ENCODE data around the gene ABCA9. TPM values are rescaled to one million over a fixed set of nuclear protein-coding genes. Genes with fewer than 3 reads are reported as not detected.

ABCA9 gene
- total and polyA plus RNA-seq, 9 of the 15 experiments (the other 6 are each of a cell fraction or from before 2014, with no cell fraction given), result 0.04 TPM; not detected in 8

DNA sequence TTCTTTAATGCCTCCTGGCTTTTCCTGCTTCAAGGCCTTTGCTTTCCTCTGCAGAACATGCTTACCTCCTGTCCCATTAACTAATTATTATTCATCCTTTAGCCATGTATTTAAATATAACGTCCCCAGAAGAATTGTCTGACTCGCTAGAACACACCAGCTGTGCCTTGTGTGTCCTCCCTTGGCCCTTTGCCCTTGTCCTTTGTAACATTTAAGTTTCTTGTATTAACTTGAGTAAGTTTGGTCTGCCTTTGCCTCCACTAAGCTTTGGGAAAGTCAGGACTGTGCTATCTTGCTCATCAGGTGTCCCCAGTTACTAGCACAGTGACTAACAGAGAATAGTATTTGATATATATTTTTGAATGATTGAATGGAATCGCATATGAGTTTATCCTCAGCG, 29.6 kb upstream of the ABCA9 start (continued):
- TF ChIP-seq, protein P1, sequence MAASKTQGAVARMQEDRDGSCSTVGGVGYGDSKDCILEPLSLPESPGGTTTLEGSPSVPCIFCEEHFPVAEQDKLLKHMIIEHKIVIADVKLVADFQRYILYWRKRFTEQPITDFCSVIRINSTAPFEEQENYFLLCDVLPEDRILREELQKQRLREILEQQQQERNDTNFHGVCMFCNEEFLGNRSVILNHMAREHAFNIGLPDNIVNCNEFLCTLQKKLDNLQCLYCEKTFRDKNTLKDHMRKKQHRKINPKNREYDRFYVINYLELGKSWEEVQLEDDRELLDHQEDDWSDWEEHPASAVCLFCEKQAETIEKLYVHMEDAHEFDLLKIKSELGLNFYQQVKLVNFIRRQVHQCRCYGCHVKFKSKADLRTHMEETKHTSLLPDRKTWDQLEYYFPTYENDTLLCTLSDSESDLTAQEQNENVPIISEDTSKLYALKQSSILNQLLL (CRISPR knock-in tag; IDR thresholded peaks at IDR 0.05; ENCODE audit: borderline replicate concordance), result no peak
- TF ChIP-seq OTX1 (CRISPR knock-in tag; IDR thresholded peaks at IDR 0.05) (no peak), ZC3H8 (IDR thresholded peaks at IDR 0.05) (no peak)

GRCh38 chr17:69088643-69089200, 28.0 kb upstream of the ABCA9 start:
- BruUV-seq (replicated peaks), result no TSS peak
- ChIA-PET CTCF (ENCODE audit: low intra/inter-chr PET ratio) (no interaction called here), POLR2A (no interaction called here)
- peaks cover 20% of the 10 kb centered on the region for H3K9me3 ChIP-seq (replicated peaks; ENCODE audit: control insufficient read depth, insufficient read depth, low read depth, low read length)
- 19% methylated on average over 4 of the region's 4 CpGs for WGBS (ENCODE audit: insufficient coverage, low coverage, missing lambda C conversion rate)
- no peak overlapping the region for H3K9ac ChIP-seq (ENCODE audit: insufficient read depth in 1 of 2, low read depth in 2 of 2, low read length in 2 of 2)
- in situ Hi-C loops (cut with MboI), result no loop called here
- H3K4me1 ChIP-seq (replicated peaks in 1 of 2; ENCODE audit: control insufficient read depth in 2 of 2, insufficient read depth in 2 of 2, low read length in 2 of 2), result peaks cover 0 to 15% of the 10 kb centered on the region in 2 experiments; a peak in 4 of 5 replicates
- no peak overlapping the region for H3K4me3 ChIP-seq
- FAIRE-seq, result peak; percentile 46
- H3K27me3 ChIP-seq (ENCODE audit: control insufficient read depth in 2 of 2, insufficient read depth in 2 of 2, low read length in 2 of 2), result no peaks in the 10 kb centered on the region
- no peak overlapping the region for H3K27ac ChIP-seq (ENCODE audit: extremely low read depth, low read depth, low read length)
- H3K4me2 ChIP-seq (ENCODE audit: insufficient read depth, low read length), result no peak overlapping the region
- H4K20me1 ChIP-seq (replicated peaks; ENCODE audit: control insufficient read depth, insufficient read depth, low read length), result no peaks in the 10 kb centered on the region
- H3K36me3 ChIP-seq (ENCODE audit: control insufficient read depth, insufficient read depth, low read length), result peaks cover 7% of the 10 kb centered on the region; the same call in 2 of the 3 replicates
- intact Hi-C loops (cut with micrococcal nuclease), result no loop called here
- ATAC-seq, result peak; percentile 43; the same call in 2 of the 3 replicates
- no peaks in the 10 kb centered on the region for H3K9me1 ChIP-seq (ENCODE audit: control insufficient read depth, insufficient read depth, low read length)
- no peak overlapping the region for H2AFZ ChIP-seq (ENCODE audit: low read depth, low read length)
- H3K79me2 ChIP-seq (ENCODE audit: control insufficient read depth, insufficient read depth, low read length), result no peaks in the 10 kb centered on the region
- peak; percentile 14 to 61 (median 17) for DNase-seq (ENCODE audit: extremely low read depth in 1 of 4, low spot score in 3 of 4)
- 0 out of 2 replicates have a peak, but pooled peaks have one; percentile 61 for TF ChIP-seq ADNP (tag; IDR thresholded peaks at IDR 0.05)
- no peak for TF ChIP-seq DEAF1 (CRISPR knock-in tag; IDR thresholded peaks at IDR 0.05)
- TF ChIP-seq, protein P2, sequence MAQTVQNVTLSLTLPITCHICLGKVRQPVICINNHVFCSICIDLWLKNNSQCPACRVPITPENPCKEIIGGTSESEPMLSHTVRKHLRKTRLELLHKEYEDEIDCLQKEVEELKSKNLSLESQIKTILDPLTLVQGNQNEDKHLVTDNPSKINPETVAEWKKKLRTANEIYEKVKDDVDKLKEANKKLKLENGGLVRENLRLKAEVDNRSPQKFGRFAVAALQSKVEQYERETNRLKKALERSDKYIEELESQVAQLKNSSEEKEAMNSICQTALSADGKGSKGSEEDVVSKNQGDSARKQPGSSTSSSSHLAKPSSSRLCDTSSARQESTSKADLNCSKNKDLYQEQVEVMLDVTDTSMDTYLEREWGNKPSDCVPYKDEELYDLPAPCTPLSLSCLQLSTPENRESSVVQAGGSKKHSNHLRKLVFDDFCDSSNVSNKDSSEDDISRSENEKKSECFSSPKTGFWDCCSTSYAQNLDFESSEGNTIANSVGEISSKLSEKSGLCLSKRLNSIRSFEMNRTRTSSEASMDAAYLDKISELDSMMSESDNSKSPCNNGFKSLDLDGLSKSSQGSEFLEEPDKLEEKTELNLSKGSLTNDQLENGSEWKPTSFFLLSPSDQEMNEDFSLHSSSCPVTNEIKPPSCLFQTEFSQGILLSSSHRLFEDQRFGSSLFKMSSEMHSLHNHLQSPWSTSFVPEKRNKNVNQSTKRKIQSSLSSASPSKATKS (CRISPR knock-in tag; IDR thresholded peaks at IDR 0.05), result no peak
- TF ChIP-seq ATF3 (IDR thresholded peaks at IDR 0.05), result no peak
- TF ChIP-seq ATF3 (CRISPR knock-in tag; conservative IDR thresholded peaks at IDR 0.05), result no peak
- TF ChIP-seq ARID4B (CRISPR knock-in tag; IDR thresholded peaks at IDR 0.05), result no peak
- TF ChIP-seq U2AF2 (optimal IDR thresholded peaks at IDR 0.05; ENCODE audit: low read depth, low read length), result no peak
